Osteoblast (primary cell): Measurements from ENCODE around the gene DUS1L. TPM values are rescaled to one million over a fixed set of nuclear protein-coding genes. Genes with fewer than 3 reads are reported as not detected.
A peak's percentile ranks its signal among the peaks of the same experiment; 100 is the strongest.

Source experiments
- DNase-seq: peaks from one replicate; pipeline ENCODE4 v3.0.0; 2011; ENCODE audit warnings: low spot score, mixed read lengths; ENCODE audit not compliant: insufficient read length; ENCODE audit errors: missing footprints
- H2AFZ ChIP-seq: 2 replicates; pipeline ENCODE4 v1.6.0; 2011; ENCODE audit warnings: mild to moderate bottlenecking, low read length
- H3K27ac ChIP-seq: 2 replicates; pipeline ENCODE4 v1.5.1; 2011; ENCODE audit warnings: mild to moderate bottlenecking, low read depth, low read length, moderate library complexity
- H3K27me3 ChIP-seq: 2 replicates; pipeline ENCODE4 v1.6.0; 2012; ENCODE audit warnings: mild to moderate bottlenecking, control low read depth, inconsistent platforms, low read length, moderate library complexity; ENCODE audit not compliant: insufficient read depth
- H3K36me3 ChIP-seq: 2 replicates; pipeline ENCODE4 v1.5.1; 2011; ENCODE audit warnings: mild to moderate bottlenecking, low read length, control low read depth, moderate library complexity; ENCODE audit not compliant: insufficient read depth
- H3K4me1 ChIP-seq: 2 replicates; pipeline ENCODE4 v1.5.1; 2011; ENCODE audit warnings: mild to moderate bottlenecking, low read length, control low read depth, moderate library complexity; ENCODE audit not compliant: insufficient read depth
- H3K4me2 ChIP-seq: 2 replicates; pipeline ENCODE4 v1.6.0; 2011; ENCODE audit warnings: mild to moderate bottlenecking, low read length; ENCODE audit not compliant: insufficient read depth
- H3K4me3 ChIP-seq: fragments of 200-600 bp; sonication (generic); 3 replicates; pipeline ENCODE4 v1.5.1; 2012; ENCODE audit warnings: mild to moderate bottlenecking, low read length, inconsistent platforms; ENCODE audit not compliant: insufficient read depth
- H3K79me2 ChIP-seq: 2 replicates; pipeline ENCODE4 v1.6.0; 2012; ENCODE audit warnings: mild to moderate bottlenecking, low read length, control low read depth, inconsistent platforms; ENCODE audit not compliant: insufficient read depth
- H3K9me3 ChIP-seq: 2 replicates; pipeline ENCODE4 v1.5.1; 2011; ENCODE audit warnings: low read depth, low read length, control low read depth
- H4K20me1 ChIP-seq: 2 replicates; pipeline ENCODE4 v1.6.0; 2012; ENCODE audit warnings: mild to moderate bottlenecking, low read length, control low read depth; ENCODE audit not compliant: insufficient read depth
- total RNA-seq: library from RNA; depleted of rRNA; stranded (reverse); fragments of >200 nt; gene quantifications from 2 replicates; pipeline ENCODE4 v1.2.3, GENCODE V29; 2012
- TF ChIP-seq, protein P1 (sequence below): IDR thresholded peaks from 2 replicates; pipeline ENCODE4 v1.5.1; 2011; ENCODE audit warnings: mild to moderate bottlenecking, low read depth, low read length, moderate library complexity; ENCODE audit errors: extremely low read depth

DUS1L gene
- total RNA-seq, 1 donor: 43.8 TPM

DNA sequence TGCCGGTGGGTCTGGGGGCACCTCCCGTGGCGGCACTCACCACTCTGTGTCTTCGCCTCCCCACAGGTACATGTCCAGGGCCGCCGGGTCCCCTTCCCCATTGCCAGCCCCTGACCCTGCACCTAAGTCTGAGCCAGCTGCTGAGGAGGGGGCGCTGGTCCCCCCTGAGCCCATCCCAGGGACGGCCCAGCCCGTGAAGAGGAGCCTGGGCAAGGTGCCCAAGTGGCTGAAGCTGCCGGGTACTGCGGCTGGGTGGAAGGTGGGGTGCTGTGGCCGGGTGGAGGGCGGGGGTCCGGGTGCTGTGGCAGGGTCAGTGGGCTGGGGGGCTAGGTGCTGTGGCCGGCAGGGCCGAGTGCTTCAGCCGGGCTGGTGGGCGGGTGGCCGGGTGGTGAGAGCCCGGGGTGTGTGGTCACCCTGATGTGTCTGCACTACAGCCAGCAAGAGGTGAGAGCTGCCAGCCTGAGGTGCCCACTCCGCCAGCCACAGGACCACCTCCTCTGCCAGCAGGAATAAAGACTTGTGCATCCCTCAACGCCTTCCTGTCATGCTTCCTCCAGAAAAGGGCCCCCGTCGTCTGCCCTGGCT lies 48.6 kb downstream of the DUS1L start:
- Histone ChIP-seq H3K9me3 (no peaks in the 10 kb centered on the region), H3K4me3 (no peak overlapping the region), H3K27ac (no peak overlapping the region), H3K4me1 (peaks cover 9% of the 10 kb centered on the region), H3K4me2 (no peak overlapping the region), H4K20me1 (peaks cover 24% of the 10 kb centered on the region), H2AFZ (no peak overlapping the region), H3K36me3 (no peaks in the 10 kb centered on the region), H3K27me3 (no peaks in the 10 kb centered on the region), H3K79me2 (peaks cover 2% of the 10 kb centered on the region)
- no peak for DNase-seq
- TF ChIP-seq, protein P1, sequence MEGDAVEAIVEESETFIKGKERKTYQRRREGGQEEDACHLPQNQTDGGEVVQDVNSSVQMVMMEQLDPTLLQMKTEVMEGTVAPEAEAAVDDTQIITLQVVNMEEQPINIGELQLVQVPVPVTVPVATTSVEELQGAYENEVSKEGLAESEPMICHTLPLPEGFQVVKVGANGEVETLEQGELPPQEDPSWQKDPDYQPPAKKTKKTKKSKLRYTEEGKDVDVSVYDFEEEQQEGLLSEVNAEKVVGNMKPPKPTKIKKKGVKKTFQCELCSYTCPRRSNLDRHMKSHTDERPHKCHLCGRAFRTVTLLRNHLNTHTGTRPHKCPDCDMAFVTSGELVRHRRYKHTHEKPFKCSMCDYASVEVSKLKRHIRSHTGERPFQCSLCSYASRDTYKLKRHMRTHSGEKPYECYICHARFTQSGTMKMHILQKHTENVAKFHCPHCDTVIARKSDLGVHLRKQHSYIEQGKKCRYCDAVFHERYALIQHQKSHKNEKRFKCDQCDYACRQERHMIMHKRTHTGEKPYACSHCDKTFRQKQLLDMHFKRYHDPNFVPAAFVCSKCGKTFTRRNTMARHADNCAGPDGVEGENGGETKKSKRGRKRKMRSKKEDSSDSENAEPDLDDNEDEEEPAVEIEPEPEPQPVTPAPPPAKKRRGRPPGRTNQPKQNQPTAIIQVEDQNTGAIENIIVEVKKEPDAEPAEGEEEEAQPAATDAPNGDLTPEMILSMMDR: no peak

DNA sequence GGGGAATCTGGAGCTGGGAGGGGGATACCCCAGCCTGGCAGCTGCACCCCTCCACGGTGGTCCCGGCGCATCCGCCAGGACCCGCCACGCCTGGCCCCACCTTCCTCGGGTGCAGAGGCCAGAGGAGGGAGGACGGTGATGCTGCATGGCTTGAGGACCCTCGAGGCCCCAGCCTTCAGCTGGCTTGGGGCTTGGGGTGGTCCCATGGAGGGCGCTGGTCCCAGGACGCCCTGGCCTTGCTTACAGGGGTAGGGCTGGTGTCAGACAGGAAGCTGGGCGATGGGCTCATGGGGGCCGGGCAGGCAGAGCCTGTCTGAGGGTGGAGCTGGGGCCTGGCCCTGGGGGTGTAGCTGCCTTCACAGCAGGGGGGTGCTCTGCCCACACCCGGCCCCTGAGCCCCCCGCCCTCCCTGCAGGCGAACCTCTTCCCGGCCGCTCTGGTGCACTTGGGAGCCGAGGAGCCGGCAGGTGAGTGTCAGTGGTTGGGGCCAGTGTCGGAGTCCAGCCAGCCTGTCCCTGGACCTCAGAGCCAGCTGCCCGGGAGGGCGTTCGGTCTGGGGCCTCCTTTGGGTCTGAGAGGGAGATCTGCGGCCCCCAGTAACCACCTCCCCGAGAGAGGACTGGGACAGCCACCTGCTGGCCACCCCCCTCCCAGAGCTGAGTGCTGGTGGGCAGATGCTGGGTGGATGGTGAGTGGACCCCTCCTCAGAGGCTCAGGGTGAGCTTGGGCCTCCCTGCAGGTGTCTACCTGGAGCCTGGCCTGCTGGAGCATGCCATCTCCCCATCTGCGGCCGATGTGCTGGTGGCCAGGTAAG lies 49.3 kb downstream of the DUS1L start:
- Histone ChIP-seq H3K27me3 (no peaks in the 10 kb centered on the region), H3K79me2 (no peaks in the 10 kb centered on the region), H2AFZ (no peak overlapping the region), H3K9me3 (no peaks in the 10 kb centered on the region), H3K4me1 (peaks cover 2% of the 10 kb centered on the region), H3K36me3 (no peaks in the 10 kb centered on the region), H4K20me1 (peaks cover 17% of the 10 kb centered on the region), H3K4me2 (no peak overlapping the region), H3K4me3 (no peak overlapping the region), H3K27ac (no peak overlapping the region)
- DNase-seq: peak; percentile 85
- TF ChIP-seq, protein P1: no peak

DNA sequence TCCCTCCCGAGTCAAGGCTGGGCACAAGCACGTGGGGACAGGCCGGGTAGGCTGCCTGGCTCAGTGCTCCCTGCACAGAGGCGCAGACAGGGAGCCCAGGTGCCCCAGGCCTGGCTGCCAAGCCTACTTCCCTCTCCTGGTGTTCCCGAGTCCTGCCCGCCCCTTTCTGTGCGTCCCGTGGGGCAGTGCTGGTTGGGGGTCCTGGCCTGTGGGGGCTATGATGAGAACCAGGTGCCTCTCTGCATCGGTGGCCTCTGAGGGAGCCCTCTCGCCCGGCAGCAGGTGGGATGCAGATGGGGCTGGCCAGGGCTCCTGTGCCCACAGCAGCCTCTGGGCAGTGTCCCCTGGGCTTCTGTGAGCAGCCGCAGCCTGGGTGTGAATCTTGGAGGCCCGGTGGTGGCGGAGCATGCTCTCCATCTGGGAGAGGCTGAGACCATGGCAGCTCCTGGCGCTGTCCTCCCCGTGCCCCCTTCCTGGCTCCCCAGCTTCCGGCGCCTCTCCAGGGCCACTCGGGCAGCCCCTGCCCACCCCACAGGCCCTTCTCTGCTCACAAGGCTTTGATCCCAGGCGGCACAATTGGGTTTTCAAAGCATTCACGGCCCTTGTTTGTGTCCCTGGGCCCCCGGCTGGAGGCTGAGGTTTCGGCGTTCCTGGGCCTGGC lies 50.2 kb downstream of the DUS1L start:
- no peak overlapping the region for H2AFZ ChIP-seq
- H3K27ac ChIP-seq: no peak overlapping the region
- TF ChIP-seq, protein P1: no peak
- no peaks in the 10 kb centered on the region for H3K4me1 ChIP-seq
- no peaks in the 10 kb centered on the region for H3K9me3 ChIP-seq
- peak; percentile 82 for DNase-seq
- H4K20me1 ChIP-seq: peaks cover 9% of the 10 kb centered on the region
- no peak overlapping the region for H3K4me3 ChIP-seq
- H3K36me3 ChIP-seq: no peaks in the 10 kb centered on the region
- H3K4me2 ChIP-seq: no peak overlapping the region
- no peaks in the 10 kb centered on the region for H3K79me2 ChIP-seq
- no peaks in the 10 kb centered on the region for H3K27me3 ChIP-seq

DNA sequence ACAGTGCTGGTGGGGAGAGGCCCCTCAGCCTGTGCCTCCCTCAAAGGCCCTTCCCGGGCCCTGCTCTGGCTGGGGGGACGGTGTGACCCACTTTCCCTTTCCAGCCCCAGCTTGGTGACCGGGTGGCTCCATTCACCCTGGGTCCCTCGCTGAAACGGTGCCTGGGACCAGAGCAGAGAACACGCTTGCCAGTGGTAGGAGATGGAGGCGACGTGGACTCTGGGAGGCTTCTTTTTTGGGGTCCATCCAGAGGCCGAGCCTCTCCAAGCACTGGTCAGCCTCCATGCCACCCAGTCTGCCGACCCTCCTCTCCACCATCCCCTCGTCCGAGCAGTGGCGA lies 50.7 kb downstream of the DUS1L start:
- Histone ChIP-seq H3K79me2 (no peaks in the 10 kb centered on the region), H3K27me3 (no peaks in the 10 kb centered on the region), H2AFZ (no peak overlapping the region), H3K27ac (no peak overlapping the region), H3K9me3 (no peaks in the 10 kb centered on the region), H3K4me1 (no peaks in the 10 kb centered on the region), H3K4me2 (no peak overlapping the region), H4K20me1 (peaks cover 4% of the 10 kb centered on the region), H3K36me3 (no peaks in the 10 kb centered on the region), H3K4me3 (no peak overlapping the region)
- TF ChIP-seq, protein P1: no peak
- DNase-seq: peak; percentile 91
